HG03442 (cell line): ENCODE results near the gene TCEAL1.

Experiments used
- ATAC-seq: cut with Tn5 transposase; IDR thresholded peaks from one replicate; pipeline ENCODE4 v1.9.1; 2021; ENCODE audit warnings: mild to moderate bottlenecking, moderate library complexity; ENCODE audit not compliant: unreplicated experiment

Gene TCEAL1

DNA sequence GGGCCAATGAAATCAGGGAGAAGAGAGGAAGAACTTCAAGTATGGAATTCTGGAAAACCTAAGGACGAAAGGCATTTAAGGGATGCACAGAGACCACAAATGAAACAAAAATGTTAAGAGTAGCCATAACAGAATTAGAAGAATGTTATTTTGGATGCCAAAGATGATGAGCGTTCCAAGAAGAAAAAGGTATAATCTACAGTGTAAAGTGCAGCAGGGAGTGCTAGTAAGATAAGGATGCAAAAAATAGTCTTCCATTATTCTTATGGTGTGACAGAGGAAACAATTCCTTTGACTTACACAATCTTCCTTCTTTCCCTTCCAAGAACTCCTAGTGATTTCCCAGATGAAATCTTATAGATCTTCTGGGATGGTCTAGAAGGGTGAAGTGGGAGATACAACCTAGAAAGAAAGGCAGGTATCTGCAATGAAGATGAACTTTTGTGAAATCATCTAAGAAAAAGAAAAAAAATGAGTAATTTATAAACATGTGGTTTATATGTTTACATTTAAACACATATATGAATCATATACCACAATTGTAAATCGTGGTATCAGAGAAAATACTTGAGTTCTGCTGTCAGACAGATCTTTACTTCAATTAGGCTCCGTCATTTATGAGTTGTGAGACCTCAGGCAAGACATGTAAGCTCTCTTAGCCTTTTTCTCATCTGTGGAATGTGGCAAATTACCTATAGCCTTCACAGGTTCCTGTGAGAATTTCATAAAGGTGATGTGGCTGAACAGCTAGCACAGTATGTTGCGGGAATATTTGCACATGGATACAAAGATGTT lies 49.6 kb downstream of the TCEAL1 start:
- ATAC-seq = no peak
